Activated CD4-positive, CD25-positive, alpha-beta regulatory T cell treated with anti-CD3 and anti-CD28 coated beads, Interleukin-2, amount 50 U/mL, for 72 hours (primary cell): Measurements from ENCODE around the gene PRKCE.

Experiments used
- DNase-seq: peaks from one replicate; pipeline ENCODE4 v3.0.0; 2021

The PRKCE gene

GRCh38 chr2:45634223-45634622 lies 17.3 kb upstream of the PRKCE start:
- no peak for DNase-seq

- DNase-seq = no peak
These were observed 15.5 kb upstream of the PRKCE start for GRCh38 chr2:45636008-45636407.

GRCh38 chr2:45637440-45637839 lies 14.0 kb upstream of the PRKCE start:
- no peak for DNase-seq

GRCh38 chr2:45640576-45640975 lies 10.9 kb upstream of the PRKCE start:
- DNase-seq = no peak

GRCh38 chr2:45643095-45643494 lies 8.4 kb upstream of the PRKCE start:
- DNase-seq = no peak

GRCh38 chr2:45643543-45644542 lies 7.6 kb upstream of the PRKCE start:
- peak; percentile 83 for DNase-seq

GRCh38 chr2:45646289-45646688 lies 5.2 kb upstream of the PRKCE start:
- DNase-seq = no peak

- DNase-seq = no peak
These were observed 4.1 kb upstream of the PRKCE start for GRCh38 chr2:45647356-45647755.

GRCh38 chr2:45647986-45648520 lies 3.4 kb upstream of the PRKCE start:
- DNase-seq = no peak

- no peak for DNase-seq
These were observed 2.8 kb upstream of the PRKCE start for GRCh38 chr2:45648636-45649035.

GRCh38 chr2:45649462-45649857 lies 2.0 kb upstream of the PRKCE start:
- no peak for DNase-seq

GRCh38 chr2:45649858-45650811 lies 1.3 kb upstream of the PRKCE start:
- DNase-seq = peak; percentile 49

- peak; percentile 74 for DNase-seq
These were observed 542 bp upstream of the PRKCE start for GRCh38 chr2:45650851-45651414.

GRCh38 chr2:45652090-45653031 lies 886 bp downstream of the PRKCE start:
- peak; percentile 38 for DNase-seq

GRCh38 chr2:45653122-45653913 lies 1.8 kb downstream of the PRKCE start:
- no peak for DNase-seq

GRCh38 chr2:45654250-45654649 lies 2.8 kb downstream of the PRKCE start:
- no peak for DNase-seq

- DNase-seq = no peak
These were observed 10.4 kb downstream of the PRKCE start for GRCh38 chr2:45661828-45662227.

- no peak for DNase-seq
These were observed 13.3 kb downstream of the PRKCE start for GRCh38 chr2:45664635-45665261.

- no peak for DNase-seq
These were observed 17.0 kb downstream of the PRKCE start for GRCh38 chr2:45668509-45668908.

- DNase-seq = no peak
These were observed 17.6 kb downstream of the PRKCE start for GRCh38 chr2:45669032-45669486.
